Epithelial cell of esophagus (primary cell): ENCODE measurements around the gene WDFY1.
A peak's percentile ranks its signal among the peaks of the same experiment; 100 is the strongest.
"Not testable (repeated sequence)": the region's sequence is repeated elsewhere in the genome, so short reads cannot be mapped to it uniquely, and the experiment has no call there.

ENCODE experiments used
- DNase-seq: peaks from one replicate; pipeline ENCODE4 v3.0.0; 2010; ENCODE audit warnings: low read depth
- H3K4me3 ChIP-seq: 2 replicates; pipeline ENCODE4 v1.5.1; 2011; ENCODE audit warnings: mild to moderate bottlenecking, low read length, control low read depth
- TF ChIP-seq, protein P1 (sequence below): IDR thresholded peaks from 2 replicates; pipeline ENCODE4 v1.5.1; 2011; ENCODE audit warnings: low read depth, mild to moderate bottlenecking, low read length, control low read depth, inconsistent platforms; ENCODE audit not compliant: insufficient read depth; ENCODE audit errors: missing control alignments

Gene WDFY1

DNA sequence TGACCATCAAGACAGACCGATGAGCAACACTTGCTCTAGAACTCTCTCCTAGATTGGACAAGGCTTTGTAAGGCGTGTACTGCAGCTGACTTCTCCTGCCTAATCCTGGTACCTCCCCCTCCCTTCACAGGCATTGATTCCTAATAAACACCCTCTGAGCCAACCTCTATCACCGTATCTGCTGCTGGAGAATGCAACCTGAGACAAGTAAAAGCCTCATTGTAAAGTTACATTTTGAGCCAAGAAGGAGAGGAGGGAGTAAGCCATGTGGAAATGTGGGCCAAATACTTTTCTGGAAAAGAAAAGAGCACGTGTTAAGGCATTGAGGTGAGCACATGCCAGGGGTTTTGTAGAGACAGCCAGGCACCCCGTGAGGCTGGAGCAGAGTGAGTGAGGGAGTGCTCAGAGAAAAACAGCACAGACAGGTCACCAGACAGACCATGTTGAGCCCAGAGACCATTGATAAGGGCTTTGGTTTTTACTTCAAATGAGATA, 2.6 kb upstream of the WDFY1 start:
- peak; percentile 14 for DNase-seq
- TF ChIP-seq, protein P1, sequence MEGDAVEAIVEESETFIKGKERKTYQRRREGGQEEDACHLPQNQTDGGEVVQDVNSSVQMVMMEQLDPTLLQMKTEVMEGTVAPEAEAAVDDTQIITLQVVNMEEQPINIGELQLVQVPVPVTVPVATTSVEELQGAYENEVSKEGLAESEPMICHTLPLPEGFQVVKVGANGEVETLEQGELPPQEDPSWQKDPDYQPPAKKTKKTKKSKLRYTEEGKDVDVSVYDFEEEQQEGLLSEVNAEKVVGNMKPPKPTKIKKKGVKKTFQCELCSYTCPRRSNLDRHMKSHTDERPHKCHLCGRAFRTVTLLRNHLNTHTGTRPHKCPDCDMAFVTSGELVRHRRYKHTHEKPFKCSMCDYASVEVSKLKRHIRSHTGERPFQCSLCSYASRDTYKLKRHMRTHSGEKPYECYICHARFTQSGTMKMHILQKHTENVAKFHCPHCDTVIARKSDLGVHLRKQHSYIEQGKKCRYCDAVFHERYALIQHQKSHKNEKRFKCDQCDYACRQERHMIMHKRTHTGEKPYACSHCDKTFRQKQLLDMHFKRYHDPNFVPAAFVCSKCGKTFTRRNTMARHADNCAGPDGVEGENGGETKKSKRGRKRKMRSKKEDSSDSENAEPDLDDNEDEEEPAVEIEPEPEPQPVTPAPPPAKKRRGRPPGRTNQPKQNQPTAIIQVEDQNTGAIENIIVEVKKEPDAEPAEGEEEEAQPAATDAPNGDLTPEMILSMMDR = no peak
- H3K4me3 ChIP-seq = no peak overlapping the region

DNA sequence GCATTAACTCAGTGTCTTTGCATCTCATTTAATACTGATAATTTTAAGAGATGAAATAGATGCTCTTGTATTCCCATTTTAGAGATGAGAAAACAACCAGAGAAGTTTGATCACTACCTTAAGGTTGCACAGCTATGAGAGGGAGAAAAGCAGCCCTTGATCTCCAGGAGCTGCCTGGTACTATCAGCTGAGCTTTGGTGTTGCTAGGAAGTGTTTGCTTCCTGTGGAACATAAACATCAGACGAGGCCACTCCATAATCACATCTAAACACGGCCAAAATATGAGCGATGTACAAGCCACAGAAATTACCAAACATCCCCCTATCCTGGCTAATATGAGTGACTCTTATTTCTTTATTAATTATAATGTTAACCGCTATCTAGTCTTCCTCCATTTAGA, 620 bp upstream of the WDFY1 start:
- DNase-seq = no peak
- TF ChIP-seq, protein P1 = no peak
- H3K4me3 ChIP-seq = no peak overlapping the region

DNA sequence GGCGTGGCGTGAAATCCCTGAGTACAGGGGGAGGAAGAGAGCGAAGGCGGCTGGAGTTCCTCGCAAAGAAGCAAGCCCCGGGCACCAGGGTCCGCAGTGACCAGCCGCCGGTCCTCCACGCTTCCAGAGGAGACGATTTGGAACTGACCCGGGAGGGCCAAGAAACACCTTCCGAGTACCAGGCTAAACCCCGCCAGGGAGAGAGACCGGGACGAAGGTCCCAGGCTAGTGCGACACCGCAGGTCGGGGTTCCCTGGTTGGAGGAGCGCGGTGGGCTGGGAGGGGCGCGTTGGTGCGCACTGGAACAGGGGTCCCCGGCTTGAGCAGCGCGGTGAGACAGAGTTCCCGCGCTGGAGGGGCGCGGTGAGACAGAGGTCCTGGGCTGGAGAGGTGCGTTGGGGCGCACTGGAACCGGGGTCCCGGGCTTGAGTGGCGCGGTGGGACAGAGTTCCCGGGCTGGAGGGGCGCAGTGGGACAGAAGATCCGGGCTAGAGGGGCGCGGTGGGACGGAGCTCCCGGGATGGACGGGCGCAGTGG, 901 bp downstream of the WDFY1 start:
- H3K4me3 ChIP-seq = peak overlapping the region; percentile 84
- TF ChIP-seq, protein P1 = no peak
- DNase-seq = peak; percentile 21

DNA sequence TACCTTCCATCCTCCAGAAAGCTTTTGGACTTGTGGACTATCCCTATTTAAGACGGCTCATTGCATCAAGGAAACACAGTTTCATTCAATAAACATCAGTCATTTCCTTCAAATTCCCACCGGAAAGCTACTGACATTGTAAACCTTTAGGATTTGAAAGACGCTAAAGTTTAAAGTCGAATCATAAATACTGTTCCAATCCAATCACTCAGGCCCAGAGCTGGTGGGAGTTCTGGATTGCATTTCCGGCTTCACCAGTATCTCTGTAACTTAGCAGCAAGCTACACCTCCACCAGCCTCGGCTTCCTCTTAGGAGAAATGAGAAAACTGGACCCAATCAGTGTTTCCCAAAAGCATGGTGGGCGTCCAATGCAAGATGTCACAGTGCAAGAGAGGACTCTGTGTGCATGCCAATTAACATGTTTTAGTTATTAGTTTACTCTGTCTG, 1.6 kb downstream of the WDFY1 start:
- peak; percentile 43 for DNase-seq
- H3K4me3 ChIP-seq = peak overlapping the region; percentile 84
- TF ChIP-seq, protein P1 = no peak

DNA sequence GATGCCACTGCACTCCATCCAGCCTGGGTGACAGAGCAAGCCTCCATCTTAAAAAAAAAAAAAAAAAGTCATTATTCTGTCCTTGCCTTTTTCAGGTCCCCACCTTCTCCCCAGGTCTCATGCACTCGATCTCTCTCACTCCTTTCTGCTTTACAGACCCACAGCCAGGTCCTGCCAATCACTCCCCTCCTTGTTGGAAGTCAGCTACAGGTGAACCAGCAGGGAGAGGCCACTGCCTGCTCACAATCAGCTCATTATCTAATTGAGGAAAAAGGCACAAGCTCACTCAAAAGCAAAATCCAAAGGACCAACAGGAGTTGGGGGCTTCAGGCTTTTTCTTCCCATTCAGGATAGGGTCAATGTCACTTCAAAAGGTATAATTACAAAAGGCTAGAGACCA, 2.0 kb downstream of the WDFY1 start:
- no peak for DNase-seq
- H3K4me3 ChIP-seq = peak overlapping the region; percentile 84
- TF ChIP-seq, protein P1 = no peak

DNA sequence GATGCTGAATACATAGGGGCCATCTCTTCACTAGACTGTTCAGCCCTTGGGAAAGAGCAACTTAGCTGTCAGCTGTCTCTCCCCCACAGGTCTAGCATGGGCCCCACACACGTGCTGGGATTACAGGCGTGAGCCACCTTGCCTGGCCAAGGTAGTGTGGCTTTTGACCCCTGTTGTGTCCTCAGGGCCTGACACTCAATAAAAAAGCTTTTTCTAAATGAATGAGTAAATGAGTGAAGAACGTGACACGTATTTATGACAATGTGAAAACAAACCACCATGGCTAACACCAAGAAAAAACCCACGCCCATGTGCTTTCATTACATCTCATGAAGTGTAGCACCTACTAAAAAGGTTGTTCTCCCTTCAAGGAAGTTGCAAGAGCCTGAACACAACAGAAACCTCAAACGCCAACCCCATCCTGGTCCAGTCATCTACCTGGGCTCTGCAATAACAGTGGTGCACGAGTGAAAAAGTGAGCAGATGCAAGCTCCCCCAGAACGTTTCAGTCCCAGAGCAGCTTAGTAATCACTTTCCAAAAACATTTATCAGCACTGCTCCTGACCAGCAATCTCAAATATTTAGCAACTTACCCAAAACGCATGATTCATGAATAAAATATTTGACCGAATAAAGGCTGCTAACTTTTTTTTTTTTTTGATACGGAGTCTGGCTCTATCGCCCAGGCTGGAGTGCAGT, 3.4 kb downstream of the WDFY1 start:
- TF ChIP-seq, protein P1 = no peak
- peak; percentile 71 for DNase-seq
- H3K4me3 ChIP-seq = no peak overlapping the region

DNA sequence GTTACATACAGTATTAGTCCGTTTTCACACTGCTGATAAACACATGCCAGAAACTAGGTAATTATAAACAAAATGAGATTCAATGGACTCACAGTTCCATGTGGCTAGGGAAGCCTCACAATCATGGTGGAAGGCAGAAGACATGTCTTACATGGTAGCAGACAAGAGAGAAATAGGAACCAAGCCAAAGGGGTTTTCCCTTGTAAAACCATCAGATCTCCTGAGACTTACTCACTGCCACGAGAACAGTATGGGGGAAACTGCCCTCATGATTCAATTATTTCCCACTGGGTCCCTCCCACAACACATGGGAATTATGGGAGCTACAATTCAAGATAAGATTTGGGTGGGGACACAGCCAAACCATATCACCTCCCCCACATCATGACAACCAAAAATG, 5.7 kb downstream of the WDFY1 start:
- peak; percentile 57 for DNase-seq
- H3K4me3 ChIP-seq = not testable (repeated sequence)
